Hematopoietic multipotent progenitor cell treated with erythropoietin and hydrocortisone succinate and interleukin-3 and kit ligand, for 4 days (in vitro differentiated cells): ENCODE data around the gene CENATAC.
A peak's percentile ranks its signal among the peaks of the same experiment; 100 is the strongest.
"Not testable (repeated sequence)": the region's sequence is repeated elsewhere in the genome, so short reads cannot be mapped to it uniquely, and the experiment has no call there.

Experiments
- DNase-seq: peaks from one replicate; pipeline ENCODE4 v3.0.0-alpha.2; 2015

Gene CENATAC

GRCh38 chr11:118997627-118998387 lies at the start of gene CENATAC:
CENATAC (plus strand) TSS chr11:118998138; CDS start chr11:118998198, 60 bp downstream.
- peak; percentile 98 for DNase-seq

GRCh38 chr11:118953265-118953664 lies 44.7 kb upstream of the CENATAC start:
- peak; percentile 24 for DNase-seq

GRCh38 chr11:118953976-118954375 lies 44.0 kb upstream of the CENATAC start:
- DNase-seq = not testable (repeated sequence)

DNA sequence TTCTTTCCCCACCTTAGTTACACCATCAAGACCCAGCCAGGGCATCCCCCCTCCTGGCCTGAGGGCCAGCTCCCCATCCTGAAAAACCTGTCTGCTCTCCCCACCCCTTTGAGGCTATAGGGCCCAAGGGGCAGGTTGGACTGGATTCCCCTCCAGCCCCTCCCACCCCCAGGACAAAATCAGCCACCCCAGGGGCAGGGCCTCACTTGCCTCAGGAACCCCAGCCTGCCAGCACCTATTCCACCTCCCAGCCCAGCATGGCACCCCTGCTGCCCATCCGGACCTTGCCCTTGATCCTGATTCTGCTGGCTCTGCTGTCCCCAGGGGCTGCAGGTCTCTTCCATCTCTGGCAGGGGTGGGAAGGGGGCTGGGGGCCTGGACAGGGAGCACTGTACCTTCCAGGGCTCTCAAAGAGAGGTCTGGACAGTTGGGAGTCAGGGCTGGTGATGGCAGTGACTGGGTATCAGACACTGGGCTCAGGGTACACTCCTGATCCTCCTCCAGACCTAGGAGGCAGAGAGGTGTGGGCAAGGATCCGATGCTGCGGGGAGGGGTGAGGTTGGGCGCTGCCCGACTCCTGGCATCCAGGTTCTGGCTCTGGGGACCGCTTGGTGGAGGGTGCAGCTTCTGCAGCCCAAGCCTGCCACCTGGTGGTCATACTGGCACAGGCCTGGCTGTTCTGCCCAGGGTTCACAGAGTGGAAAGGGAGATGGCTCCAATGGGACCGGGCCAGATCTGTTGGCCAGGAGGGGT lies 41.7 kb upstream of the CENATAC start, which contains the start of gene UPK2:
TSS of gene UPK2 (plus strand) at position 205 of the 753 bp plus-strand sequence. CDS start at position 258, 53 bp downstream.
- peak; percentile 91 for DNase-seq

DNA sequence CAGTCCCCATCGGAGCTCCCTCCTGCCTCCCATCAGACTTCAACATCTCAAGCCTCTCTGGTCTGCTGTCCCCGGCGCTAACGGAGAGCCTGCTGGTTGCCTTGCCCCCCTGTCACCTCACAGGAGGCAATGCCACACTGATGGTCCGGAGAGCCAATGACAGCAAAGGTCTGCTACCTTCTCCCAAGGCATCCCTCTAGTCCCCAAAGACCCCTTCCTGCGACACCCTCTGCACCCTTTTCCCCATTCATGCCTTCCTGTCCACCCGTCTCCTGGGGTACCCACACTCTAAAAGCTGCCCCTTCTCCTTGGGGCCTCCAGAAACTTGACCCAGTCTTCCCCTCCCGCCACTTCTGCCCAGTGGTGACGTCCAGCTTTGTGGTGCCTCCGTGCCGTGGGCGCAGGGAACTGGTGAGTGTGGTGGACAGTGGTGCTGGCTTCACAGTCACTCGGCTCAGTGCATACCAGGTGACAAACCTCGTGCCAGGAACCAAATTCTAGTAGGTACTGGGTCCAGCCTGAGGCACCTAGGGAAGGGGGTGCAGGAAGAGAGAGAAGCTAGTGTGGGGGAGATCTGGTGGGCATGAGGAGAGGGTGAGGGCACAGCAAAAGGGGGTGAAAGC lies 41.0 kb upstream of the CENATAC start:
- no peak for DNase-seq

GRCh38 chr11:118957549-118957948 lies 40.4 kb upstream of the CENATAC start:
- no peak for DNase-seq

- no peak for DNase-seq
Observed at GRCh38 chr11:118957968-118958367, 40.0 kb upstream of the CENATAC start.

GRCh38 chr11:118958577-118958976 lies 39.4 kb upstream of the CENATAC start:
- DNase-seq = no peak

DNA sequence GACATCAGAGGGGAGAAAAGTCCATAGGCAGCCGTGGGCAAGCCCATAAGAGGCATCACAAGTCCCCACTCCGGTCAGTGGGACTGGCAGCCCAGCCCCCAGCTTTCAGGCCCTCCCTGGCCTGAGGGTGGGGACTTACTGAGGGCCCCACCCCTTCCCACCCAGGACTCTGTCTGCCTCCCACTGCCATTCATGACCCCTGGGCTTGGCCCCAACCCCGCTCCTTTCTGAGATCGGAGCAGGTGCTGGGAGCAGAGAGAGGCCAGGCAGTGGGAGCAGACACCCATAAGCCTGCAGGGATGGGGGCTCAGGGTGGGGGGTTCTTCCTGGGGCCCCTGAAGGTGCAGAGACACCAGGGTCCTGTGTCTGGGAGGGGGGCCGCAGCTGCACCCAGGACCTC lies 36.7 kb upstream of the CENATAC start:
- DNase-seq = no peak

DNA sequence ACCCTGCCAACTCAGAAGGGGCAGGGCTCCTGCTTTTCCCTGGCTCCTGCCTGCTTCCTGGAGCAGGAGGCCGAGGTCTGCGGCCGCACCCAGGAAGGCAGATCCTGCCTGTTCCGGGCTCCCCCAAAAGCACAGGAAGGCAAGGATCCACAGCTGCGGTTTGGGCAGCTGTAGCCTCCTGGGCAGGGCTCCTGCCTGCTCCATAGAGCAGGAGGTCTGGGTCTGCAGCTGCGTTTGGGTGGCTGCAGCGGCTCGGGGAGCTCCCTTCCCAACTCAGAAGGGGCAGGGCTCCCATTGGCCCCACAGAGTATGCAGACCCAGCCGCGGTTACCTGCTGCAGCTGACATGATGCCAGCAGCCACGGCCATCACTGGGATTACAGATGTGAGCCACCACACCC lies 36.3 kb upstream of the CENATAC start:
- no peak for DNase-seq

- not testable (repeated sequence) for DNase-seq
Observed at GRCh38 chr11:118969508-118969907, 28.4 kb upstream of the CENATAC start.

DNA sequence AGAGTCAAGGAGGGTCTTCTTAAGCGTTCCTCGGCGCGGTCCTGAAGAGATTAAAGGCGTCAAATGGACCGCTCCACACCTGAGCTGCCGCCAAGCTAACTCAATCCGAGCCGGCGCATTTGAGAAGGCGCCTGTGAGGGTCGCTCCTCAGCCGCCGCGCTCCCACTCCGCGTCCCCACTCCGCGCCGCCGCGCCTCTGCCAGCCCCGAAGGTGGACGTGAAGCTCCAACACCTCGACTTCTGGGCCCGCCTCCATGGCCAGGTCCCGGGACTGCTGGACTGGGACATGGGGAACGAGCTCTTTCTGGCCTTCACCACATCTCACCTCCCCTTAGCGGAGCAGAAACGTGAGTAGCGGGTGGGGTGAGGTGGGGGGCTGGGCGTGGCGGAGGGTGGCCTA lies 26.3 kb upstream of the CENATAC start, which contains the start of gene FOXR1:
TSS of gene FOXR1 (plus strand) at position 116 of the 400 bp plus-strand sequence. CDS start at position 287, 171 bp downstream.
- no peak for DNase-seq

DNA sequence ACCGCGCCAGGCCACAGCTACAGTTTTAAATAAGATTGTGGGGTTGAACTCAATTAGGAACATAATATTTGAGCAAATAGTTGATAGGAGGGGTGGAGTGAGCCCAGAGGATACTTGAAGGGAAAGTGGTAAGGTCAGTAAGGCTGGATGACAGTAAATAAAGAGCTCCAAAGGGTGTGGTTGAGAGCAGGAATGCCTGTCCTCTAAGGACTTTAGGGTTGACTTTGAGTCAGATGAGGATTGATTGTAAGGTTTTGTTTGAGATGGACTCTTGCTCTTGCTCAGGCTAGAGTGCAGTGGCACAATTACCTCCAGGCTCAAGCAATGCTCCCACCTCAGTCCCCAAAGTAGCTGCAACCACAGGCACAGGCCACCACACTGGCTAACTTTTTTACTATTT lies 24.0 kb upstream of the CENATAC start:
- DNase-seq = no peak

DNA sequence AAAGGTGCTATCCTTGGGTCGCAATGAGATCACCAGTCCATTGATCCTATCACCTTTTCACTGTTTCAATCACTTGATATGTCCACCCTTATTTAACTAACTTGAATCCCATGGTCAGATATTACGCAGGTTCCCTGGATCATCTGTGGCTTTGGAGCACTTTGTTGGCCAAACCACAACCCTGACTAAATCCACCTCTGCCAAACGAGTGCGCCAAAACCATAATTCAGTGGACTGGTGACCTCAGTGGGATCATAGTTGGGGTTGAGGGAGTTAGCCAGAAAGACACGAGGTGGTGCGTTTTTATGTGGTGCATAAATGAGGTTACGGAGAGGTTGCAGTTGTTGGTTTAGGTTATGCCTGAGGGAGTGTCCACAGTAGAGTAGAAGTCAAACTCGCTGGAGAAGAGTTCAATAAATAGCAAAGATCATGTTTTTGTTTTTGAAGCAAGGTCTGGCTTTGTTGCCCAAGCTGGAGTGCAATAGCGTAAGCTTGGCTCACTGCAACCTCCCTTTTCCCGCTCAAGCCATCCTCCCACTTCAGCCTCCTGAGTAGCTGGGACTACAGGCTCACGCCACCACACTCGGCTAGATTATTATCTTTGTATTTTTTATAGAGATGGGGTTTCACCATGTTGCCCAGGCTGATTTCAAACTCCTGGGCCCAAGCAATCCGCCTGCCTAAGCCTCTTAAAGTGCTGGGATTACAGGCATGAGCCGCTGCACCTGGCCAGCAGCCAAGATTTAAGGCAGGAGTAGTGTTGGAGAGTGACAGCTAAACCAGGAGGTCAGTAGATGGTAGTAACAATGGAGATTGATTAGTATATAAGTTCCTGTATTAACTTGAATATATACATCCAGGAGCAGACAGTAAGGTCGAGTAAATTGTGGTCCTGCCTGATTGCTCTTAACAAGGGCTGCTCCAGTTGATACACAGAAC lies 21.9 kb upstream of the CENATAC start:
- DNase-seq = no peak

DNA sequence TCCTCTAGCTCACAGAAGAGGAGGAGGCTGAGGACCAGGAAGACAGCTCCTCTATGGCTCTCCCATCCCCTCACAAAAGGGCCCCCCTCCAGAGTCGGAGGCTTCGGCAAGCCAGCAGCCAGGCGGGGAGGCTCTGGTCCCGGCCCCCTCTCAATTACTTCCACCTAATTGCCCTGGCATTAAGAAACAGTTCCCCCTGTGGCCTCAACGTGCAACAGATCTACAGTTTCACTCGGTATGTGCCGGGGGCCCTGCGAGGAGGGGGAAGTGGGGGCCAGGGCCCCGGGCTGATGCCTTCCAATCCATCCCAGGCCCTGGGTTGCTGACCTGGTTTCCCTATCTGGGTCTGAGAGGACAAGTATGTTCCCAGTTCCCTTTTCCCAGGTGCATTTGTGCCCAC lies 18.5 kb upstream of the CENATAC start:
- peak; percentile 62 for DNase-seq

DNA sequence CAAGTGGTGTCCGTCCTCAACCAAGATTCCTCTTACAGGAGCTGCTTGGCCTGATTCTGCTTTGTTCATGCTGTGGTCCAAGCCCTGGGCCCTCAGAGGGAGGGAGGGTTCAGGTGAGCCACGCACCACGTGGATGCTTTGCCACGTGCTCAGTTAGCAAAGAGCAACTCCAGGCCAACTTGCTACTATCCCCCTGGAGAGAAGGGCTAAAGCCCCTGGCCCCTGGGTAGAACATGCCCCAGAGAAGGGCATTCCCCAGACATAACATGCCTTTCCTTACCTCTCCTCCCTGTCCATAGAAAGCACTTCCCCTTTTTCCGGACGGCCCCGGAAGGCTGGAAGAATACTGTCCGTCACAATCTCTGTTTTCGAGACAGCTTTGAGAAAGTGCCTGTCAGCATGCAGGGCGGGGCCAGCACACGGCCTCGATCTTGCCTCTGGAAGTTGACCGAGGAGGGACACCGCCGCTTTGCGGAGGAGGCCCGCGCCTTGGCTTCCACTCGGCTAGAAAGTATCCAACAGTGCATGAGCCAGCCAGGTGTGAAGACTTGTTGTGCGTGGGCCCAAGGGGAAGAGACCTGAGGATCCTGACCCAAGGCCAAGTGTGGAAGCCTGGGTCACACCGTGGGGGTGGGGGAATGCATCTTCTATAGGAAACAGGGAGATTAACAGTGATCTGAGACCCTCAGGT lies 17.6 kb upstream of the CENATAC start:
- peak; percentile 66 for DNase-seq

GRCh38 chr11:118984337-118984736 lies 13.6 kb upstream of the CENATAC start:
- DNase-seq = not testable (repeated sequence)

DNA sequence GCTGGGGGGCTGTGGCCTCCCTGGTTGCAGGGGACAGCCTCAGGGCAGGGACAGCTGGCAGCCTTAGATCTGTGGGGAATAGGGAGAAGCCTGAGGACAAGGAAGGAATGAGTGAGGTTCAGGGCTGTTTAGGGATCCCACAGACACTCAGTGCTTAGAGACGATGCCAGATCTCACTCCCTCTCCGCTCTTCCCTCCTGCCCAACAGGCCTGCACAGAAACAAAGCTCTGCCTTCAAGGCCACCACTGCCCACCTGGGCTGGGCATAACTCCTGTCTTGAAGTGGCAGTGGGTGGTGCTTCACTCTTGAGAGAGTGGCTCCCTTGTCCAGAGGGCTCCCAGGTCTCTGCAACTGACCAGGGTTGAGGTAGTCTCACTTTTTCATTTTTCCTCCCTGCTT lies 13.1 kb upstream of the CENATAC start:
- DNase-seq = no peak

DNA sequence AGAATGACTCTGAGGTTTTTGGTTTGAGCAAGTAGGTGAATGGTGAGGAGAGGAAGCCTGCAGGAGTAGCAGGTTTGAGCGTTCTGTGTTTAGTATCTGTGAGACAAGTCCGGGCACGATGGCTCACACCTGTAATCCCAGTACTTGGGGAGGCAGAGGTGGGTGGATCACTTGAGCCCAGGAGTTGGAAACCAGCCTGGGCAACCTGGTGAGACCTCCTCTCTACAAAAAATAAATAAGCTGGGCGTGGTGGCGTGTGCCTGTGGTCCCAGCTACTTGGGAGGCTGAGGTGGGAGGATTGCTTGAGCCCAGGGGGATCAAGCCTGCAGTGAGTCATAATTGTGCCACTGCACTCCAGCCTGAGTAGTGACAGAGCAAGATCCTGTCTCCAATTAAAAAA lies 9.7 kb upstream of the CENATAC start:
- DNase-seq = no peak

- DNase-seq = not testable (repeated sequence)
Observed at GRCh38 chr11:118991486-118992038, 6.4 kb upstream of the CENATAC start.

DNA sequence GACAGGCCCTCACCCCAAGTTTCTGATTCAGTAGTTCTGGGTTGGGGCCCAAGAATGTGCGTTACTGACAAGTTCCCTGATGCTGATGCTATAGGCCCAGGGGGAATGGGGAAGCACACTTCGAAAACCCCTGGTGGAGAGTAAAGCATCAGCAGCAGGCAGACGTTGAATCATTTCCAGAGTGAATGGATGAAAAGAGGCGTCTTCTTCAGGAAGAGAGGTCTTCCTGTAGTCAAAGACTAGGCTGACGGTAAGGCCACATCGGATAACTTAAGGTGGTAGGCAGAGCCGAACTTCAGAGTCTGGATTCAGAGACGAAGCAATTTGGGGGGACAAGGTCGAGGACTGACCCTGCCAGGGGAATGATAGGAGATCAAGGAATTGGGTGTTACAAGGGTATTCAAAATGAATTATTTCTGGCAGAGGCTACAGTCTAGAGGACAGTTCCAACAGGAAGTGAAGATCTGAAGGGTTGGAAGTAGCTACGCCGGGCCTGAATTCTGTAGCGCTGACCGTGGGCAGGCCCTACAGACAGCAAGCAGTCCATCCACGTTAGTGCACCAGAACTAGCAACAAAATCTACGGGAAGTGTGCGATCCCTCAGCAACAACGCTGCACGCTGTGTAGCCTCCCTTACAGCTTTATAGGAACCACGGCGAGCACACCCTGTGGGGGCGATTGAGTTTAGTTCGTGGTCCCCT lies 862 bp upstream of the CENATAC start:
- peak; percentile 84 for DNase-seq
